ENCODE data around the gene SLC25A21. TPM values are rescaled to one million over a fixed set of nuclear protein-coding genes. Genes with fewer than 3 reads are reported as not detected.
"Not testable (repeated sequence)": the region's sequence is repeated elsewhere in the genome, so short reads cannot be mapped to it uniquely, and the experiment has no call there.

Gene SLC25A21
- total RNA-seq, 2 donors from 2014 or later = not detected

DNA sequence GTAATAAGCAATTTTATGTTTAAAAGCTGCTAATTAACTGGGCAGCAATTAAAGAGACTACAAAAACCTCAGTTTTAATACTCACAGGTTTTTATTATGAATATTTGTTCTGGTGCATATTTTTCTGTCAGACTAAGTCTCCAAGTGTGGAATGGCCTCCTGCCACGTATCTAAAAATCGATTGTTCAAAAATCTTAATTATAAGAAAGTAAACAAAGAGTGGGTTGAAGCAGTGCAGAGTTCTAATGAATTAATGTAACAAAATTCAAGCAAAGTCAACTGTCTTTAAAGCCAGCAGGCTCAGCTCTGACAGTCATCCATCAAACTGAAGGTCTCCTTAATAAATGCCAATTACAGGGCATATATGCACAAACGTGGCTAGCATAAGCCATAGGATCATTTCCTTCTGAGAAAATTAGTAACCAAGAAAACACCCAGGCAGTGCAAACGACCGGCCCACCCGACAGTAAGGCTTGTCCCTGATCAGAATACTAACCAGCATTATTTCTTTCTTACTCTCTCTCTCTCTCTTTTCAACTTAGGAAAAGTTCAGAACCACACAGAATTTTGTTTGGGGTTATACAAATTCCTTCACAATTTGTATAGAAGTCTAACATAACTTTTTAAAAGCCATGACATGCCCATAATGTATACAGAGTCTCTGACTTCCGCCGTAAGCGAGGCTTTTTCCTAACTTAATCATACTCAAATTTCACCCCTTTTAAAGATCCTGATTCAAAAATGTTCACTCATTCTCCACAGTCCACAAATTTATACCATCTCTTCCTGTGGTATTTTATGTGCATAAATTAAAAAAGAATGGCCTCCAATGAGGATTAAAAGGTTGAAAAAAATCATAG, 83.8 kb downstream of the SLC25A21 start:
- Mint-ChIP-seq H3K4me1 (ENCODE audit: low read depth) (no peaks in the 10 kb centered on the region), H3K27me3 (ENCODE audit: low read depth) (no peaks in the 10 kb centered on the region), H3K36me3 (ENCODE audit: insufficient read depth in 2 of 2) (no peaks in the 10 kb centered on the region), H3K9me3 (peaks cover 6 to 7% of the 10 kb centered on the region in 2 donors), H3K4me3 (no peak overlapping the region), H3K27ac (no peak overlapping the region)
- DNase-seq (no peak), ATAC-seq (replicated peaks in 1 of 2) (no peak)

DNA sequence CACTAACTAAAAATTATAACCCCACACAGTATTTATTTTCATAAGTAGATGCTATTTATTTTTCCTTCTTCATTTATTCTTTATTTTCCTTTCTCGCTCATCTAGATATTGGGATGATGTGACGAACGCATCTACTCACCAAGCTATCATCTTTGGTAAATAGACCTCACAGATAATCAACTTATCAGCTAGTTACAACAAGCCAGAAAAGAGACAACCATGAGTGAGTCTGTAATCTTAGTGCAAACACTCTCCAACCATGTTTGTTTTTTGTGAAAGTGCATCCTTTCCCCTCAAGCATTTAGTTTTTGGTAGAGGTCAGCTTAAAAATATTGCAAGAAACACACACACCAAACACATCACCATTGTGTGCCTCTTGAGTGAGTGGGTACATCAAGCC, 84.9 kb downstream of the SLC25A21 start:
- Mint-ChIP-seq H3K27ac (no peak overlapping the region), H3K4me1 (ENCODE audit: low read depth) (no peaks in the 10 kb centered on the region)

DNA sequence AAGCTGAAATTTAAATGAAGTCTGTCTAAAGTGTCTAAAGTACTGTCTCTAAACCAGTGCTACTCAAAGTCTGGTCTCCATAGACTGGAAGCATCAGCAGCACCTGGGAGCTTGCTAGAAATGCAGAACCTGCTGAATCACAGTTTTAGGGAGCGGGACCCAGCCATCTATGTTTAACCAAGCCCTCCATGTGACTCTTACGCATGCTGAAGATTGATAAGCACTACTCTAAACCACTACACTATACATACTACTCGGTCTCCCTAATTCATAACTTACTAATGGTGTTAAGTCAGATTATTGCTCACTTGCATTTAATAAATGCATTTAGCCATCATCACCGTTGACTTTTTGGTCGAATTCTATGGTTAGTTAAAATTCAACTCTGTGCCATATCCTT, 88.8 kb downstream of the SLC25A21 start:
- DNase-seq (no peak), ATAC-seq (replicated peaks in 1 of 2) (no peak)
- H3K27ac Mint-ChIP-seq = no peak overlapping the region
- no peaks in the 10 kb centered on the region for H3K4me1 Mint-ChIP-seq (ENCODE audit: low read depth)
- no peaks in the 10 kb centered on the region for H3K36me3 Mint-ChIP-seq (ENCODE audit: insufficient read depth in 2 of 2)
- H3K4me3 Mint-ChIP-seq = no peak overlapping the region
- peaks cover 10 to 12% of the 10 kb centered on the region in 2 donors for H3K9me3 Mint-ChIP-seq
- H3K27me3 Mint-ChIP-seq (ENCODE audit: low read depth) = no peaks in the 10 kb centered on the region

More for the DNA sequence above, 84.9 kb downstream of the SLC25A21 start:
- ATAC-seq (replicated peaks in 1 of 2) (no peak), DNase-seq (no peak)
- Mint-ChIP-seq H3K4me3 (no peak overlapping the region), H3K9me3 (peaks cover 6 to 9% of the 10 kb centered on the region in 2 donors), H3K27me3 (ENCODE audit: low read depth) (no peaks in the 10 kb centered on the region), H3K36me3 (ENCODE audit: insufficient read depth in 2 of 2) (no peaks in the 10 kb centered on the region)

DNA sequence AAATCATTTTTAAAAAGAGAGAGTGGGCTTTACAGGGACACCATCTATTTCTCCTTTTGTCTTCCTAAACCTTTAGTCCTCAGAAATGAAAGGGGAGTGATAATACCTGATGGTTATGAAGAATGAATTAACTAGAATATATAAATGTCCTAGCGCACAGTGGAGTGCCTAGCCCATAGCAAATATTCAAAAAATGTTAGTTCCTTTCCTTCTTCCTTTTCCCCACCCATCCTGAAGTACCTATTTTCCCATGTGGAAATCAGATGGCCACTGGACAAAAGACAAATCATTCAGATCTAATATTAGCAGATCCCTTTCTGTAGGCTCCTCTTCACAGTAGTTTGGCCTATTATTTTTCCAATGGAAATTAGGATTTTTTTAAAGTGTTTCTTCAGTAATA, 90.0 kb downstream of the SLC25A21 start:
- Mint-ChIP-seq H3K4me3 (no peak overlapping the region), H3K9me3 (peaks cover 7 to 9% of the 10 kb centered on the region in 2 donors), H3K36me3 (ENCODE audit: insufficient read depth in 2 of 2) (no peaks in the 10 kb centered on the region), H3K27ac (no peak overlapping the region), H3K4me1 (ENCODE audit: low read depth) (no peaks in the 10 kb centered on the region), H3K27me3 (ENCODE audit: low read depth) (no peaks in the 10 kb centered on the region)
- ATAC-seq (replicated peaks in 1 of 2) = no peak
- no peak for DNase-seq

DNA sequence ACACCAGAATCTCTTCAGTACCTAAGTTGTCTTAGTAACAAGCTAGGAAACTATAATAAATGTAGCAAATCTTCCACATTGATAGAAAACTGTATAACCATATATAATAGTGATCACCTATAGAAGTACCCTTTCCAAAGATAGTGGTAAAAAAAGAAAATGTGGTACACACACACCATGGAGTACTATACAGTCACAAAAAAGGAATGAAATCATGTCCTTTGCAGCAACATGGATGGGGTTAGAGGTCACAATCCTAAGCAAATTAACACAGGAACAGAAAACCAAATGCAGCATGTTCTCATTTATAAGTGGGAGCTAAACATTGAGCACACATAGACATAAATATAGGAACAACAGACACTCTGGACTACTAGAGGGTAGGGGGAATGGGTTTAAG, 90.5 kb downstream of the SLC25A21 start:
- peaks cover 6 to 8% of the 10 kb centered on the region in 2 donors for H3K9me3 Mint-ChIP-seq
- no peaks in the 10 kb centered on the region for H3K36me3 Mint-ChIP-seq (ENCODE audit: insufficient read depth in 2 of 2)
- no peak overlapping the region for H3K27ac Mint-ChIP-seq
- no peak for DNase-seq
- H3K4me3 Mint-ChIP-seq = no peak overlapping the region
- H3K27me3 Mint-ChIP-seq (ENCODE audit: low read depth) = no peaks in the 10 kb centered on the region
- H3K4me1 Mint-ChIP-seq (ENCODE audit: low read depth) = no peaks in the 10 kb centered on the region
- no peak for ATAC-seq (replicated peaks in 1 of 2)

DNA sequence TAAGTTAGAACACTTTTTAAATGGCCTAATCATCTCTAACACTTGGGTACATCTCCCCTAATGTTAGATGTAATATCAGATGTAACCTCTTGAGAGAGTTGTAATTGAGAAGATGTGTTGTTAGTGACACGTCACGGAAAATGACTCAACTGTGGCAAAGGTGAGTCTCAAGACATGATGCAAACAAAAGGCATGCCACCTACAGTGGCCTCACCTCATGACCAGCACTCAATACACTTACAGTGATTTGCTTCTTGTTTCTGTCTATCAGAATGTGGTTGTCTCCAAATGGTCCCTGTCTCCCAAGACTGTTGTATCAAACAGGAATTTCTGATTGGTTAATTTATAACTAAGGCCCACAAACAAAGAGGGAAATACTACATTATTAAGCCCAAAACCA, 91.2 kb downstream of the SLC25A21 start:
- Mint-ChIP-seq H3K4me1 (ENCODE audit: low read depth) (no peaks in the 10 kb centered on the region), H3K9me3 (peaks cover 6 to 8% of the 10 kb centered on the region in 2 donors), H3K27ac (no peak overlapping the region), H3K27me3 (ENCODE audit: low read depth) (no peaks in the 10 kb centered on the region), H3K36me3 (ENCODE audit: insufficient read depth in 2 of 2) (no peaks in the 10 kb centered on the region), H3K4me3 (no peak overlapping the region)
- ATAC-seq (replicated peaks in 1 of 2) = no peak
- DNase-seq = no peak

DNA sequence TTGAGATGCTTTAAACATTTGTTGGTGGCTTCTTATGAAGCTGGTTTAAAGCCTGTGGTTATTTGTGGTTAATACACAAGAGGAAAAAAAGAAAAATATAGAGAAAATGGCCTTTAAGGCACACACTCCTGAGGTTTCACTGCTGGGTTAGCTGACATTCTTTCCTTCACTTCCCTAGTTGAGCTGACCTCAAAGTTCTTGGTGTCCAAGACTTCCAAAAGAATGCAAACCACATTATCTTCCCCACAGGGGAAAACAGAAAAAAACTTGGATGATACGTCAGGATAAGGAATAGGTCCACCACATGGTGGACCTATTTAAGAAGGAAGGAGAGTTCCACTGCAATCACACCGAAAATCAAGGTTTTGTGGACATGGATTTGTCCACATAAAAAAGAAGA, 94.3 kb downstream of the SLC25A21 start:
- Mint-ChIP-seq H3K4me3 (no peak overlapping the region), H3K27me3 (ENCODE audit: low read depth) (no peaks in the 10 kb centered on the region), H3K4me1 (ENCODE audit: low read depth) (no peaks in the 10 kb centered on the region), H3K9me3 (peaks cover 6% of the 10 kb centered on the region in 2 donors), H3K36me3 (ENCODE audit: insufficient read depth in 2 of 2) (no peaks in the 10 kb centered on the region), H3K27ac (no peak overlapping the region)
- no peak for ATAC-seq (replicated peaks in 1 of 2)
- DNase-seq = no peak

DNA sequence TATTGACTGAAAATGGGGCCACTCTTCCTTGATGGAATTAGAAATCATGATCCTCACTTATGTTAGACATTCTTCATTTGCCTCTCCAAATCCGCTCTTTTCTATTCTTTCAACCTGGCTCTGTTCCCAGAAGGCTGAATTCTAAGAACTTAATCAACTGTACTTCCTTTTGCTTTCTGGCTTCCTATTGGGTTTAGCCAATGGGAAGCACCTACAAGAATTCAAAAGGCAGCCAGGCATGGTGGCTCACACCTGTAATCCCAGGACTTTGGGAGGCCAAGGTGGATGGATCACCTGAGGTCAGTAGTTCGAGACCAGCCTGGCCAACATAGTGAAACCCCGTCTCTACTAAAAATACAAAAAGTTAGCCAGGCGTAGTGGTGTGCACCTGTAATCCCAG, 98.1 kb downstream of the SLC25A21 start:
- not testable (repeated sequence) for H3K4me3 Mint-ChIP-seq; H3K36me3 Mint-ChIP-seq (ENCODE audit: insufficient read depth in 2 of 2); H3K9me3 Mint-ChIP-seq; H3K27ac Mint-ChIP-seq; ATAC-seq (replicated peaks in 1 of 2); DNase-seq; H3K4me1 Mint-ChIP-seq (ENCODE audit: low read depth); H3K27me3 Mint-ChIP-seq (ENCODE audit: low read depth)

DNA sequence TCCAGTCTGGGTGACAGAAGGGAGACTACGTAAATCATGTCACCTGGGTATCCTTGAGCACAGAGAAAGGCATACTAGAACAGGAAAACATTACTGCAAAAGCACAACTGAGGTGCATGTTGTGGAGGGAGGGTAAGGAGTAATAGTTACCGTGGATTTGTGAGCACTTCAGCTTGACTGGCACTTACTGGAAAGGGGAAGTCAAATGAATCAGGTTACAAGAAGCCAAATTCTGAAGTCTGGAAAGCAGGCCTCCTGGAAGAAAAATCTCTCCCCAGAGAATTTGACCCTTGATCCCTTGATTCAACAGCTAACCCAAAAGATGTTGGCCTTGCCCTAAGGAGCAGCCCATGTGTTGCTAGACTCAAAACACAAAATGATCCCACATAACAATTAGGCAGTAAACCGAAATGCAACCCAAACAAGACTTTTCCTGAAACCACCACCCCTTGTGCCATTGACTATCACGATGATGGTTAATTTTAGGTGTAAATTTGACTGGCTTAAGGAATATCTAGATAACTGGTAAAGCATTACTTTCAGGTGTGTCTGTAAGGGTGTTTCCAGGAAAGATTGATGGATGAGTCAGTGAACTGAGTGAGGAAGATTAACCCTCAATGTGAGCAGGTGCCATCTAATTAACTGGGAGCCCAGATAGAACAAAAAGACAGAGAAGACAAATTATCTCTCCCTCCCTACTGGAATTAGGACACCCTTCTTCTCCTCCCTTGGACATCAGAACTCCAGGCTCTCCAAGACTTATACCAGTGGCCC, 108.8 kb downstream of the SLC25A21 start:
- no peak for ATAC-seq (replicated peaks in 1 of 2)
- no peak for DNase-seq
- peaks cover 0 to 2% of the 10 kb centered on the region in 2 donors for H3K36me3 Mint-ChIP-seq (ENCODE audit: insufficient read depth in 2 of 2)
- H3K4me3 Mint-ChIP-seq = no peak overlapping the region
- no peaks in the 10 kb centered on the region for H3K27me3 Mint-ChIP-seq (ENCODE audit: low read depth)
- H3K4me1 Mint-ChIP-seq (ENCODE audit: low read depth) = no peaks in the 10 kb centered on the region
- no peak overlapping the region for H3K27ac Mint-ChIP-seq
- peaks cover 2 to 4% of the 10 kb centered on the region in 2 donors for H3K9me3 Mint-ChIP-seq

DNA sequence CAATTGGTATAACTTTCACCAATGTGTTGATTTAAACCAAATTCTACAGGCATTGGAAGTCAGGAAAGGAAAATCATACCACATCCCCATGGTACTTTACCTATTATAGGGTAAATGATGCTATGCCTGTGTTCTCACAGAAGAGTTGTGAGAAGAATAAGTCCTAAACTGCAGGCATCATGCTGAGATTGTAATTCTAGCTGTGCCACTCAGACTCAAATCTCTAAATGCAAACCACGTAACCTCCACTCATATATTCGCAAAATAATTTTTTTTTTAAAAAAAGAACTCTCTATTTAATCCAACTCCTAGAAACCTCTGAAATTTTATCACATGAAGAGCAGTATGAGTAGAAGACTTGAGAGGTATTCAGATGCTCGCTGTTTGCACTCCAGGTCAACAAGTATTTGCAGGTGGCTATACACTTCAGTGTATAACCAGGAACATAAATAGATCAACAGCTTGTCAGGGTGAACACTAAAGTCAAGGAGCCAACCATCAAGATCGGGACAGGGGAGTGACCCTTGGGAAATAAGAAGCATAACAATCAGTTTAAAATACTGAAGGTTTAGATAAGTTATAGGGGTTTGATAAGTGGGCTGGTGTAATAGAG, 110.1 kb downstream of the SLC25A21 start:
- Mint-ChIP-seq H3K36me3 (ENCODE audit: insufficient read depth in 2 of 2) (peaks cover 0 to 2% of the 10 kb centered on the region in 2 donors), H3K4me1 (ENCODE audit: low read depth) (no peaks in the 10 kb centered on the region), H3K4me3 (no peak overlapping the region), H3K9me3 (peaks cover 2 to 4% of the 10 kb centered on the region in 2 donors), H3K27ac (no peak overlapping the region), H3K27me3 (ENCODE audit: low read depth) (no peaks in the 10 kb centered on the region)
- no peak for ATAC-seq (replicated peaks in 1 of 2)
- no peak for DNase-seq

DNA sequence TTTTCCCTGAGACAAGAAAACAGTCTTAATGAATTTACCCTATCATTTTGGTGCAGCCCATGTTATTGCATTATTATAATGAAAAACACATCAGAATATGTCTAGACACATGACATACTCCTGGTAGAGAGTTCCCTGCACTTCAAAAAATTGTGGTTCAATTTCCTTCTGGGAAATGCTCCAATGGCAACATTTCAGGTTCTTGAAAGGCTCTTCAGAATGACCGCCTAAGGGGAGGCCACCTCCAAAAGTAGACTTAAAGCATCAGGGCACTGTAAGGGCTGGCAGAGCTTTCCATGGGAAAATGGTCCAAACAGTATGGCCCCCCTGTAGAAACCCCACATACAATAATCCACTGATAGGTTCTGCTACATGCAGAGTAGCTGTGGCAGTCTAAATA, 110.7 kb downstream of the SLC25A21 start:
- no peak overlapping the region for H3K4me3 Mint-ChIP-seq
- H3K27ac Mint-ChIP-seq = no peak overlapping the region
- no peaks in the 10 kb centered on the region for H3K27me3 Mint-ChIP-seq (ENCODE audit: low read depth)
- H3K36me3 Mint-ChIP-seq (ENCODE audit: insufficient read depth in 2 of 2) = no peaks in the 10 kb centered on the region
- ATAC-seq (replicated peaks in 1 of 2) (no peak), DNase-seq (no peak)
- peaks cover 0 to 5% of the 10 kb centered on the region in 2 donors for H3K9me3 Mint-ChIP-seq
- H3K4me1 Mint-ChIP-seq (ENCODE audit: low read depth) = no peaks in the 10 kb centered on the region

DNA sequence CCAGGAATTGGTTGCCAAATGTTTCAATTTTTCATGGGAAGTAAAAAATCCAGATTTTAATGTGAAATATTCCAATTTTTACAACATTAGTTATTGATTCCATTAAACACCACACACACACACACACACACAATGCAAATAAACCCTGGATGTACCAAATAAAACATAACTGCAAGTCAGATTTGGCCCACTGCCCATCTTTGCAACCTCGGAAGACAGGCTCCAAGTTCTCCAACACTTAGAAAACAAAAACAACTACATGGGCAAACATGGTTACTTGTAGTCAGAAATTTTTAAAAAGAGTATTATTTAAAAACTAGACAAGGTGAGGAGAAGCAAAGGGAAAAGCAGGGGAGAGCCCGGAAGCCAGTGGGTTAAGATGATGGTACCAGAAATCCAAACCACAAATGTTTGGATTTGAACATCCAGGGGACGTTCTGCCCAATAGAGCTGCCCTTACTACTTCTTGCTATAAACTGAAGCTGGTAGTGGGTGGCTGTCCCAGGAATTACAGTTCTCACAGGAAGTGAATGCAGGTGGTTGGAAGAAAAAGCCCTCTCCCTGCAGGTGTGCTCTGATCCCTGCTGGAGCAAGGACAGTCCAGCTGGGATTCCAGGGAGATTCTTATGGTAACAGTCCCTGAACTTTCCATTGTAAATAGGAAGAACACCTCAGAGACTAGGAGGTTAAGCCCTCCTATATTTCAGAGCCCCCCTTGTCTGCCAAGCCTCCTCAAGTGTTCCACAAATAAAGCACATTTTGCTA, 111.7 kb downstream of the SLC25A21 start:
- no peak for DNase-seq
- Mint-ChIP-seq H3K9me3 (peaks cover 0 to 8% of the 10 kb centered on the region in 2 donors), H3K27me3 (ENCODE audit: low read depth) (no peaks in the 10 kb centered on the region), H3K4me3 (no peak overlapping the region), H3K4me1 (ENCODE audit: low read depth) (no peaks in the 10 kb centered on the region), H3K27ac (no peak overlapping the region), H3K36me3 (ENCODE audit: insufficient read depth in 2 of 2) (no peaks in the 10 kb centered on the region)
- no peak for ATAC-seq (replicated peaks in 1 of 2)
